Stimulated activated CD8-positive, alpha-beta memory T cell treated with anti-CD3 and anti-CD28 coated beads, Interleukin-15, amount 100 ng/mL, for 1 hour (primary cell): ENCODE results near the gene RNF11.
"Not testable (repeated sequence)": the region's sequence is repeated elsewhere in the genome, so short reads cannot be mapped to it uniquely, and the experiment has no call there.

Source experiments
- DNase-seq: peaks from one replicate; pipeline ENCODE4 v3.0.0-alpha.2; 2020; ENCODE audit warnings: low read depth

Gene RNF11

GRCh38 chr1:51228471-51228870, 7.6 kb upstream of the RNF11 start:
- not testable (repeated sequence) for DNase-seq

- no peak for DNase-seq
These were observed 5.5 kb upstream of the RNF11 start for GRCh38 chr1:51230501-51231078.

- DNase-seq: no peak
These were observed 5.0 kb upstream of the RNF11 start for GRCh38 chr1:51231120-51231519.

- DNase-seq: no peak
These were observed 4.2 kb upstream of the RNF11 start for GRCh38 chr1:51231896-51232295.

- DNase-seq: not testable (repeated sequence)
These were observed 1.8 kb upstream of the RNF11 start for GRCh38 chr1:51234236-51234635.

- peak; percentile 6 for DNase-seq
These were observed 1.2 kb upstream of the RNF11 start for GRCh38 chr1:51234721-51235425.

- peak; percentile 12 for DNase-seq
These were observed 668 bp downstream of the RNF11 start for GRCh38 chr1:51236531-51237350.

- no peak for DNase-seq
These were observed 1.4 kb downstream of the RNF11 start for GRCh38 chr1:51237351-51238033.

GRCh38 chr1:51238034-51238403, 1.9 kb downstream of the RNF11 start:
- no peak for DNase-seq

- no peak for DNase-seq
These were observed 4.0 kb downstream of the RNF11 start for GRCh38 chr1:51240084-51240483.

GRCh38 chr1:51241119-51241518, 5.0 kb downstream of the RNF11 start:
- no peak for DNase-seq

GRCh38 chr1:51242546-51242945, 6.5 kb downstream of the RNF11 start:
- DNase-seq: no peak

- DNase-seq: no peak
These were observed 10.9 kb downstream of the RNF11 start for GRCh38 chr1:51247022-51247421.

GRCh38 chr1:51247499-51247898, 11.4 kb downstream of the RNF11 start:
- no peak for DNase-seq

- no peak for DNase-seq
These were observed 13.4 kb downstream of the RNF11 start for GRCh38 chr1:51249445-51249844.

GRCh38 chr1:51250729-51251128, 14.7 kb downstream of the RNF11 start:
- not testable (repeated sequence) for DNase-seq

- not testable (repeated sequence) for DNase-seq
These were observed 15.1 kb downstream of the RNF11 start for GRCh38 chr1:51251165-51251564.

GRCh38 chr1:51252366-51252765, 16.3 kb downstream of the RNF11 start:
- DNase-seq: no peak

GRCh38 chr1:51253691-51254090, 17.6 kb downstream of the RNF11 start:
- DNase-seq: no peak

- no peak for DNase-seq
These were observed 19.3 kb downstream of the RNF11 start for GRCh38 chr1:51255331-51255730.

- DNase-seq: no peak
These were observed 27.2 kb downstream of the RNF11 start for GRCh38 chr1:51263147-51263877.

- DNase-seq: no peak
These were observed 28.4 kb downstream of the RNF11 start for GRCh38 chr1:51264451-51264850.
